IMR-90 (cell line): ENCODE measurements around the gene CAST. TPM values are rescaled to one million over a fixed set of nuclear protein-coding genes. Genes with fewer than 3 reads are reported as not detected.

Experiments used
- ATAC-seq: fragments of 200-7000 bp; cut with Tn5 transposase; 2 replicates; pipeline ENCODE4 v1.9.1; 2020; ENCODE audit warnings: low read depth, mild to moderate bottlenecking, moderate library complexity
- BruUV-seq: library from RNA; stranded (reverse); fragments of 400-500 nt; replicated peaks from 2 replicates; lab custom pipeline; 2021; lab: Mats Ljungman, UMichigan
- CTCF ChIA-PET: fragments of 300-600 bp; formaldehyde crosslinking; extraction: SDS; loops from one replicate; lab custom pipeline; 2021; ENCODE audit warnings: antibody characterized with exemption; lab: Yijun Ruan, JAX
- POLR2A ChIA-PET: fragments of 300-600 bp; sonication (Branson Sonifier 250); formaldehyde crosslinking; loops from one replicate; lab custom pipeline; 2022; ENCODE audit warnings: antibody characterized with exemption; ENCODE audit not compliant: unreplicated experiment; lab: Charles Lee
- DNase-seq: peaks from one replicate; pipeline ENCODE4 v3.0.0; 2013
- H2AFZ ChIP-seq: replicated peaks from 2 replicates; pipeline ENCODE3; 2013; ENCODE audit warnings: low read length, mild to moderate bottlenecking; ENCODE audit not compliant: poor library complexity
- H2AK5ac ChIP-seq: 2 replicates; pipeline ENCODE4 v1.6.1; 2013; ENCODE audit warnings: low read depth, low read length, inconsistent platforms
- H2AK9ac ChIP-seq: replicated peaks from 2 replicates; pipeline ENCODE3; 2013; ENCODE audit warnings: mild to moderate bottlenecking, low read depth, low read length, moderate library complexity; ENCODE audit not compliant: poor library complexity
- H2BK120ac ChIP-seq: 2 replicates; pipeline ENCODE4 v1.6.1; 2013; ENCODE audit warnings: low read depth, low read length, inconsistent platforms
- H2BK15ac ChIP-seq: 3 replicates; pipeline ENCODE4 v1.6.1; 2013; ENCODE audit warnings: low read depth, low read length, inconsistent platforms
- H2BK20ac ChIP-seq: 2 replicates; pipeline ENCODE4 v1.6.1; 2013; ENCODE audit warnings: low read depth, mild to moderate bottlenecking, inconsistent platforms, low read length, moderate library complexity
- H2BK5ac ChIP-seq: 2 replicates; pipeline ENCODE4 v1.6.1; 2013; ENCODE audit warnings: mild to moderate bottlenecking, low read depth, low read length, inconsistent platforms; ENCODE audit not compliant: poor library complexity, severe bottlenecking
- H3K14ac ChIP-seq: replicated peaks from 2 replicates; pipeline ENCODE4 v1.6.1; 2013; ENCODE audit warnings: low read depth, low read length, inconsistent platforms
- H3K18ac ChIP-seq: 2 replicates; pipeline ENCODE4 v1.6.1; 2013; ENCODE audit warnings: low read depth, low read length, control low read depth
- H3K23ac ChIP-seq: 2 replicates; pipeline ENCODE4 v1.6.1; 2013; ENCODE audit warnings: low read depth, low read length, inconsistent platforms
- H3K27ac ChIP-seq: 2 replicates; pipeline ENCODE4 v1.5.1; 2013; ENCODE audit warnings: mild to moderate bottlenecking, control low read depth, low read length; ENCODE audit not compliant: insufficient read depth
- H3K27me3 ChIP-seq: 2 replicates; pipeline ENCODE4 v1.6.1; 2013; ENCODE audit warnings: low read length; ENCODE audit not compliant: control insufficient read depth, insufficient read depth
- H3K36me3 ChIP-seq: 2 replicates; pipeline ENCODE4 v1.6.1; 2013; ENCODE audit warnings: low read length, mixed read lengths; ENCODE audit not compliant: control insufficient read depth, insufficient read depth
- H3K4ac ChIP-seq: 2 replicates; pipeline ENCODE4 v1.6.1; 2013; ENCODE audit warnings: low read depth, low read length, inconsistent platforms
- H3K4me1 ChIP-seq: 2 replicates; pipeline ENCODE4 v1.6.1; 2013; ENCODE audit warnings: low read length, mixed read lengths; ENCODE audit not compliant: control insufficient read depth, insufficient read depth
- H3K4me2 ChIP-seq: 2 replicates; pipeline ENCODE4 v1.6.1; 2013; ENCODE audit warnings: low read depth, mild to moderate bottlenecking, control low read depth, low read length, moderate library complexity
- H3K4me3 ChIP-seq: 2 replicates; pipeline ENCODE4 v1.5.1; 2013; ENCODE audit warnings: low read depth, mild to moderate bottlenecking, control low read depth, low read length, moderate library complexity; ENCODE audit not compliant: insufficient read depth
- H3K56ac ChIP-seq: 2 replicates; pipeline ENCODE4 v1.6.1; 2013; ENCODE audit warnings: low read length, inconsistent platforms; ENCODE audit not compliant: insufficient read depth; ENCODE audit errors: extremely low read depth
- H3K79me1 ChIP-seq, 2 experiments: 2 replicates each; pipeline ENCODE4 v1.6.1; 2013; ENCODE audit warnings: low read length in 2 of 2, inconsistent platforms in 1 of 2, low read depth in 1 of 2
- H3K9ac ChIP-seq: 2 replicates; pipeline ENCODE4 v1.6.1; 2013; ENCODE audit warnings: low read depth, low read length, control low read depth
- H3K9me1 ChIP-seq: 2 replicates; pipeline ENCODE4 v1.6.1; 2013; ENCODE audit warnings: low read length, inconsistent platforms; ENCODE audit not compliant: insufficient read depth
- H3K9me3 ChIP-seq: 2 replicates; pipeline ENCODE4 v1.6.1; 2013; ENCODE audit warnings: low read length; ENCODE audit not compliant: control insufficient read depth, insufficient read depth
- H4K20me1 ChIP-seq: 2 replicates; pipeline ENCODE4 v1.6.1; 2013; ENCODE audit warnings: low read length, inconsistent platforms; ENCODE audit not compliant: insufficient read depth
- H4K5ac ChIP-seq: 2 replicates; pipeline ENCODE4 v1.6.1; 2013; ENCODE audit warnings: mild to moderate bottlenecking, low read depth, low read length, control low read depth
- H4K8ac ChIP-seq, 2 experiments: 2 replicates each; pipeline ENCODE4 v1.6.1; 2013; ENCODE audit warnings: low read depth in 2 of 2, low read length in 2 of 2, control low read depth in 1 of 2, inconsistent platforms in 1 of 2
- H4K91ac ChIP-seq: 2 replicates; pipeline ENCODE4 v1.6.1; 2013; ENCODE audit warnings: low read depth, low read length, inconsistent platforms; ENCODE audit not compliant: insufficient read depth
- CEBPB ChIP-seq: IDR thresholded peaks from 2 replicates; pipeline ENCODE4 v1.6.1; 2012; ENCODE audit warnings: low read depth, low read length, improper control_type of control experiment
- WGBS, 2 experiments: methylation state at CpG; one replicate each; pipeline versions ENCODE4 v1.1.5 to v1.1.7; 2013; ENCODE audit warnings: missing lambda C conversion rate in 2 of 2; ENCODE audit not compliant: insufficient read length in 1 of 2; ENCODE audit errors: extremely low coverage in 2 of 2; 5-methylcytosine and 5-hydroxymethylcytosine counted together
- dilution Hi-C: fragments of 300-500 bp; cut with HindIII; formaldehyde crosslinking; loops from one replicate; pipeline ENCODE4 v1.14.3; 2018; ENCODE audit warnings: low sequenced_read_pairs; ENCODE audit not compliant: unreplicated experiment
- in situ Hi-C: fragments of 300-500 bp; cut with MboI; formaldehyde crosslinking; loops from 3 replicates; pipeline ENCODE4 v1.14.3; 2019; ENCODE audit warnings: low sequenced_read_pairs, inconsistent platforms, mixed read lengths
- intact Hi-C: fragments of 100-400 bp; cut with micrococcal nuclease; formaldehyde crosslinking; loops from 2 replicates; pipeline ENCODE4 v1.10.0; 2022
- polyA plus RNA-seq, 3 experiments: library from polyadenylated mRNA; depleted of rRNA; stranded (reverse); fragments of >200 nt; gene quantifications; 2 replicates each; pipeline ENCODE4 v1.2.3, GENCODE V29; 2012; ENCODE audit warnings: low replicate concordance in 1 of 3
- total RNA-seq: library from RNA; depleted of rRNA; stranded (reverse); fragments of >200 nt; gene quantifications from 2 replicates; pipeline ENCODE4 v1.2.3, GENCODE V29; 2012

The CAST gene
- total and polyA plus RNA-seq, 2 of the 4 experiments (the other 2 are of a cell fraction) = 91.3 to 128 TPM

DNA sequence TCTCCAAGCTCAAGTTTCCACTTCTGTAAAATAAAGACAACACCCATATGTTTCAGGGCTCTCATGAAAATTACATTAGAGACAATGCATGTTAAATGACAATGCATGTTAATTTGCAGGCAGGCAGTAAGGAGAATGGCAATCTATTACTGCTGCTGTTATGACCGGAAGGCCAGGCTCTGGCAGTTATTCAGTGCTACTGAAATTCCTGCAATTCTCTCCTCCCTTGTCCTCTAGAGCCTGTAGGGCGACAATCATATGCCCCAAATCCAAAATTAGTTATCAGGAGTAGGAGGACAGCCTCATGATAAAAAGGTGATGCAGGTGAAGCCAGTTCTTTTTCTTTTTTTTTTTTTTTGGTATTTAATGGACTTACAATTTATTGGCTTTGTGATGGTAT is 42.2 kb upstream of the CAST start:
- Histone ChIP-seq H2BK15ac (no peak overlapping the region), H3K18ac (no peak overlapping the region), H2AK9ac (no peak overlapping the region), H3K36me3 (no peaks in the 10 kb centered on the region), H2AK5ac (no peak overlapping the region), H3K27ac (no peak overlapping the region), H2BK5ac (no peak overlapping the region), H3K56ac (no peak overlapping the region), H3K4ac (no peak overlapping the region), H4K8ac (no peak overlapping the region), H3K23ac (no peak overlapping the region), H3K9ac (no peak overlapping the region), H3K9me3 (peaks cover 2% of the 10 kb centered on the region; the same call in 1 of the 2 replicates), H3K9me1 (peaks cover 3% of the 10 kb centered on the region), H3K27me3 (no peaks in the 10 kb centered on the region), H2BK20ac (no peak overlapping the region), H3K4me1 (no peaks in the 10 kb centered on the region), H3K14ac (no peak overlapping the region), H4K91ac (no peak overlapping the region), H3K79me1 (no peaks in the 10 kb centered on the region), H3K4me2 (no peak overlapping the region), H3K4me3 (no peak overlapping the region), H4K20me1 (no peaks in the 10 kb centered on the region), H4K5ac (no peak overlapping the region), H2BK120ac (no peak overlapping the region), H2AFZ (no peak overlapping the region)
- ChIA-PET POLR2A (no interaction called here), CTCF (no interaction called here)
- no TSS peak for BruUV-seq
- intact Hi-C loops = loop anchor here (10.0 kb wide), 1 partner anchor 245 kb away; no protein-coding TSS in a partner anchor
- TF ChIP-seq CEBPB = no peak
- in situ Hi-C loops = loop anchor here (10.0 to 25.0 kb wide), 3 partner anchors 65 to 542 kb away; no protein-coding TSS in a partner anchor
- dilution Hi-C loops = no loop called here
- ATAC-seq (no peak), DNase-seq (no peak)
- WGBS, 2 experiments = no CpG with 5 or more reads among the region's 2 CpGs
